ENCODE data around the gene RBP4.
"Not testable (repeated sequence)": the region's sequence is repeated elsewhere in the genome, so short reads cannot be mapped to it uniquely, and the experiment has no call there.

Gene RBP4

GRCh38 chr10:93565446-93565845 is 35.6 kb downstream of the RBP4 start:
- no peak for DNase-seq

- DNase-seq = no peak
Observed at GRCh38 chr10:93560541-93560940, 40.5 kb downstream of the RBP4 start.

DNA sequence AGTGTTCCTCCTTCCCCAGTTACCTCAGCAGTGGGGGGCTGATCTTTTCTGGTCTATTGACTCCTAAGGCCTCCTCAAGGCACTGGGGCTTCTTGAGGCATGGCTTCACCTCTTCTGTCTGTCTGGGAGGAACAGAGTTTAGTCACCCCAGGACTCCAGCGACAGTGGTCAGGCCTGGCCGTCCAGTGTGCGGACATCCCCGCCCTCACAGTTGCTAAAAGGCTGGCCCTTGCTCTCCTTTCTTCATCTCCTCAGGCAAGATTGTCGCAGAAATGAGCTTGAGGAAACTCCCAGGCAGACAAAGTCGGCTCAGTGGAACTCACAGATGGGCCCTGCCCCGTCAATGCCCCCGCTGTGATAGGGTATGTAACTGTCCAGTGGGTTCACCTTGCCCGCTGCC is 41.5 kb downstream of the RBP4 start:
- no peak for DNase-seq

DNA sequence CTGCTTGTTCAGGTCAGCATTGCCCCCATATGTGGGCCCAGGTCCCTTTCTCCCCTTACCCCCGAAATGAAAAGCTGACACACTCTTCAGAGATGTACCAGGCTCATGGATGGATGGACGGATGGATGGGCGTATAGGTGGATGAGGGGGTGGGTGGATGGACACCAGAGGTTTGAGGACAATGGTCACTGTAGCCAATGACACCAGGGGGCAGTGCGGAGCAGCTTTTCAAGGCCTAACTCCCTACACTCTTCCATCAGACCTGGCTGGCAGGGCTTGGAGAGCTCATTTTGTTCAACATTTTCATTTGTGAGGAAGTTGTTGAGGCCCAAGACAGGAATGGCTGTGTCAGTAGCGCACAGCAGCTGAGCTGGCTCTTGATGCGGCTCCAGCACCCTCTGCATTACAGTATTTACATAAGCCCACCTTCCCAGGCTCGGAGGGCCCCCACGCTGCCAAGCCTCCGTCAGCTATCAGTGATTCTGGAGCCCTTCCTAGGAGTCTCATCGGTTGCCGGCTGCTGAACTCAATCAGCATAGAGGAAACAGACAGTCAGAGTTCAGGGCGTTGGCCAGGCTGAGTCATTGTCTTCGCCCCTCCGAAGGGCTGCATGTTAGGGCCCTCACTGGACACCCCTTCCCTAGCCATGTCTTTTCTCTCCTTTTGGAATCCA is 46.1 kb downstream of the RBP4 start:
- DNase-seq = no peak

- DNase-seq = no peak
Observed at GRCh38 chr10:93554316-93554663, 46.7 kb downstream of the RBP4 start.

DNA sequence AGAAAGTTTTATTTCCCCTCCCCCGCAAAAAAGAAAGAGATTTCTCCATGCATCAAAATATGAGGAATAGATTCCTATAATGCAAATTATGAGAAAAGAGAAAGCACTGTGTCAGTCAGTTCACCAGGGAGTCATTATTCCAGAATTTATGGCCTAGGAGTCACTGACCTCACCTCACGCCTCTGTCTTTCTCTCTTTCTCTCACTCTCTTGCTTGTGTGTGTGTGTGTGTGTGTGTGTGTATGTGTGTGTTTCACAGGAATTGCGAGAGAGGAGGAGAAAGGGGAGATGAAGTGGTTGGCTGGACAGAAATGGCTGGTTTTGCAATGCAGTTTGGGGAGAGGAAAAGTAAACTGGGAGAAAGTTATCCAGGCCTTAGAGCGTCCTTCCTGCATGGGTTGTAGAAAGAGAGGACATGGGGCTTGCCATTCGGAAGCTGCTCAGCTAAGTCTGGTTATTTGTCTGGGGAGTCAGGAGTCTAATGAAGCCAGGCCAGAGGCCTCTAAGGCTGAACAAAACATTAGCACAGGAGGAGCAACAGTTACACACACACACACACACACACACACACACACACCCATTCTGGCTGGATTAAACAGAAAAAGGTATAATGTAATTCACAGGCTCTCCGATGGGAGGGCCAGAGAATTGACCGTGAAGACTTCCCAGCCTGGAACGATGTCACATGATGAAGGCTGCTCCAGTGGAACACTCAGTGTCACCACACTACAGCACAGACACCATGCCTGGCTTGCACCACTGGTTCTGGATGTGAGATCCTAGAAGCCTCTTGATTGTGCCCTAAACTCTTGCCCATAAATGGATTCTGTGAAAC is 47.3 kb downstream of the RBP4 start:
- DNase-seq = no peak

GRCh38 chr10:93552780-93553179 is 48.3 kb downstream of the RBP4 start:
- no peak for DNase-seq

DNA sequence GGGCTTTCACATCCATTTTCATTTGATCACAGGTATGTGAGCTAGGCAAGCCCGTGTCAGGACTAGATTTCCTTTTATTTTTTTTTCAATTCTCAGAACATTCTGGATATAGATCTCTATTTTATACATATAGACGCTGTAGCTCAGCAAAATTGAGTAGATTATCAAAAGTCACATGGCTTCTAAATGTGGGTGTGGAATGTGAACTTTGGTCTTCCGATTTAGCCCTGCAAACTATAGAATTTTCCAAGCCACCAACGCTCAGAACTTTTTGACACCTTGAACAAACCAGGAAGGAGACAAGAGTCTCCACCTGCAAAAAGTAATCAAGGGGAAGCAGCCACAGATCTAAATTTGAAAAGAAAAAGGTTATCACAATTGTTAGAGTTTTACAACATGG is 50.4 kb downstream of the RBP4 start:
- DNase-seq = no peak

DNA sequence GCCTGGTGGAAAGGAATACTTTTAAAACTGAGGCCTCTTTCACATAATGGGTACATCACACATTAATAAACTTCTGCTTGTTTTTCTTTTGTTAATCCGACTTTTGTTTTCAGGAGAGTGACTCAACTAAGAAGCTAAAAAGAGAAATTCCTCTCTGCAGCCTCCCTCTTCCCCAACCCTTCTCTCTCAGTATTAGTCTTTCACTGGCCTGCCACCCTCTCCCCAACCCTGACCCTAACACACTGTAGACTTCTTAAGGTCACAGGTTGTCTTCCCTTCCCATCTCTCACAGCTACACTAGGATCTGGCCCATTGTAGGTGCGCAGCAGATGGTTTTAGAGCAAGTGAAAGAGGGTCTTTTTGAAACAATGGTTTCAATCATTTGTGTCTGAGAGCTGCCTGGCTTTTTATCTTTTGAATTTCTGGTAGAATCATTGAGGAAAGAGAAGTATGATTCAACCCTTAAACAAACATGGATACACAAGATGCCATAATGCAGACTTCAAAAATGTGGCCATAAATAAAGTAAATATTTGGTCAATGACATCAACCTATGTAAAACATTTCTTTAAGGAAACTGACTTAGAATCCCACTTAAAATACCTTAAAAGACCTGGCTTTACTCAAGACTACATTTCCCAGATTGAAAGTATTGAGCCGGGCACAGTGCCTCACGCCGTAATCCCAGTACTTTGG is 52.5 kb downstream of the RBP4 start:
- no peak for DNase-seq

DNA sequence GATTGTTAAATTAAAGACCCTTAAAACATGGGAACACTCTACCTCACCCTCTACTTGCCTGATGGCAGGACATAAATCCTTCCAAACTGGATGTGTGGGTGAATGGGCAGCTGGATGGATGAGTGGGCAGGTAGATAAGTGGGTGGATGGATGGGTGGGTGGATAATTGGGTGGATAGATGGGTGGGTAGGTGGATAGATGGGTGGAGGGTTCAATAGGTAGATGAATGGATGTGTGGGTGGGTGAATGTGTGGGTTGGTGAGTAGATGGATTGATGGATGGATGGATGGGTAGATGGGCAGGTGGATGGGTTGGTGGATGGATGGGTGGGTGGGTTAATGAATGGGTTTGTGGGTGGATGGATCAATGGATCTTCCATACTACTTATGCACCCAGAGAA is 53.5 kb downstream of the RBP4 start:
- no peak for DNase-seq

GRCh38 chr10:93546995-93547394 is 54.0 kb downstream of the RBP4 start:
- DNase-seq = not testable (repeated sequence)

DNA sequence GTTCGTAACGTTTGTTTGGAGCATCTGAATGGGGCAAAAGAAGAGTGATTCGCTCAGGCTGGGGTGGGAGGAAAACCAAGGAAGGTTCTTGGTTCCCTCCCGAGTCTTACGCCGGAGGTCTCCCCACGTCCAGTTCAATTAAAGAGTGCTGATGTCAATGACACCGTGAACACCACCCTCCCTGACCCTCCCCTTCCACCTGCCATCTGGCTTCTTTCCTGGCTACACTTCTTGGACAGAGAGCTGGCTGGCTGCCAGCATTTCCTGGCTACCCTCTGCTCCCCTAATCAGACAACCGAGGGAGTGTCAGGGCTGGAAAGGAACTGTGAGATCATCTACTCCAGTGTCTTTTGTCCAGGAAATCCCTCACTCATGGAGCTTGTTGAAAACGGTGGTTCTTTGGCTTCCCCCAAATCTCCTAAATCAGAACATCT is 58.7 kb downstream of the RBP4 start:
- peak; percentile 73 for DNase-seq
